Keratinocyte (primary cell): ENCODE measurements around the gene RBMS3. TPM values are rescaled to one million over a fixed set of nuclear protein-coding genes. Genes with fewer than 3 reads are reported as not detected.

Experiments used
- DNase-seq: peaks from one replicate; pipeline ENCODE4 v3.0.0-alpha.2; 2011; ENCODE audit warnings: low read depth, missing footprints, low spot score
- FAIRE-seq: peaks from 2 replicates; lab custom pipeline; 2011; peaks lifted over from hg19 to GRCh38; lab: Jason Lieb, UNC
- H2AFZ ChIP-seq: 2 replicates; pipeline ENCODE4 v1.6.0; 2012; ENCODE audit warnings: low read length, control low read depth, inconsistent platforms; ENCODE audit not compliant: control insufficient read depth
- H3K27ac ChIP-seq: 2 replicates; pipeline ENCODE4 v1.5.1; 2011; ENCODE audit warnings: low read length; ENCODE audit not compliant: control insufficient read depth, insufficient read depth
- H3K27me3 ChIP-seq: 3 replicates; pipeline ENCODE4 v1.6.0; 2011; ENCODE audit warnings: low read length; ENCODE audit not compliant: control insufficient read depth, insufficient read depth; ENCODE audit errors: extremely low read depth
- H3K36me3 ChIP-seq, 2 experiments: 2 replicates in 1 of 2; 3 replicates in 1 of 2; pipeline ENCODE4 v1.5.1; 2011; ENCODE audit warnings: low read length in 2 of 2, mild to moderate bottlenecking in 1 of 2; ENCODE audit not compliant: control insufficient read depth in 2 of 2, insufficient read depth in 2 of 2; ENCODE audit errors: extremely low read depth in 1 of 2
- H3K4me1 ChIP-seq: 3 replicates; pipeline ENCODE4 v1.5.1; 2011; ENCODE audit warnings: low read length; ENCODE audit not compliant: control insufficient read depth, insufficient read depth; ENCODE audit errors: extremely low read depth
- H3K4me2 ChIP-seq: 3 replicates; pipeline ENCODE4 v1.6.0; 2011; ENCODE audit warnings: low read depth, low read length; ENCODE audit not compliant: control insufficient read depth, insufficient read depth; ENCODE audit errors: extremely low read depth
- H3K4me3 ChIP-seq, 3 experiments: fragments of 200-600 bp in 1 of 3; sonication (generic) in 1 of 3; 2 replicates in 2 of 3; 3 replicates in 1 of 3; pipeline ENCODE4 v1.5.1; 2011 to 2016; ENCODE audit warnings: low read length in 3 of 3, mild to moderate bottlenecking in 3 of 3, control low read depth in 2 of 3, inconsistent platforms in 1 of 3, low read depth in 1 of 3, mixed read lengths in 1 of 3, mixed run types in 1 of 3, moderate library complexity in 1 of 3; ENCODE audit not compliant: control insufficient read depth in 2 of 3, insufficient read depth in 2 of 3; ENCODE audit errors: extremely low read depth in 1 of 3
- H3K79me2 ChIP-seq: 2 replicates; pipeline ENCODE4 v1.6.0; 2012; ENCODE audit warnings: low read length; ENCODE audit not compliant: control insufficient read depth, insufficient read depth
- H3K9ac ChIP-seq: 3 replicates; pipeline ENCODE4 v1.6.0; 2011; ENCODE audit warnings: low read length; ENCODE audit not compliant: control insufficient read depth, insufficient read depth; ENCODE audit errors: extremely low read depth
- H3K9me1 ChIP-seq: 3 replicates; pipeline ENCODE4 v1.6.0; 2011; ENCODE audit warnings: low read length; ENCODE audit not compliant: control insufficient read depth, insufficient read depth; ENCODE audit errors: extremely low read depth
- H3K9me3 ChIP-seq: 2 replicates; pipeline ENCODE4 v1.5.1; 2012; ENCODE audit warnings: low read depth, low read length; ENCODE audit not compliant: control insufficient read depth
- H4K20me1 ChIP-seq: 3 replicates; pipeline ENCODE4 v1.6.0; 2011; ENCODE audit warnings: low read length; ENCODE audit not compliant: control insufficient read depth, insufficient read depth; ENCODE audit errors: extremely low read depth
- EZH2 ChIP-seq: IDR thresholded peaks from one replicate; pipeline ENCODE4 v1.6.1; 2012; ENCODE audit warnings: inconsistent platforms, mild to moderate bottlenecking, low read length, moderate library complexity
- dilution Hi-C: fragments of 300-500 bp; cut with MboI; formaldehyde crosslinking; loops from one replicate; pipeline ENCODE4 v1.7.0; 2020; ENCODE audit warnings: low sequenced_read_pairs; ENCODE audit not compliant: extremely low pct_ligation_motif_present
- polyA plus RNA-seq, 5 experiments: library from polyadenylated mRNA; depleted of rRNA in 3 of 5; stranded (reverse) in 3 of 5; stranded (forward) in 1 of 5; unstranded in 1 of 5; fragments of >200 nt; gene quantifications; 1 replicate in 1 of 5; 2 replicates in 3 of 5; 3 replicates in 1 of 5; pipeline versions ENCODE4 v1.2.1 to v1.2.3, GENCODE V29; 2011 to 2012; ENCODE audit warnings: missing spikeins in 2 of 5, low read depth in 1 of 5, low replicate concordance in 1 of 5
- TF ChIP-seq, protein P1 (sequence below), 3 experiments: IDR thresholded peaks in 1 of 3; conservative IDR thresholded peaks in 1 of 3; optimal IDR thresholded peaks in 1 of 3; 2 replicates in 2 of 3; 3 replicates in 1 of 3; pipeline versions ENCODE3 to v1.5.1; 2011; ENCODE audit warnings: low read length in 3 of 3, mild to moderate bottlenecking in 3 of 3, moderate library complexity in 2 of 3, control low read depth in 1 of 3, inconsistent platforms in 1 of 3; ENCODE audit not compliant: insufficient read depth in 2 of 3; ENCODE audit errors: extremely low read depth in 1 of 3

Gene RBMS3
- polyA plus RNA-seq, 1 donor (not counting 4 experiments of a cell fraction or from before 2014, with no cell fraction given), result 2.3 TPM

DNA sequence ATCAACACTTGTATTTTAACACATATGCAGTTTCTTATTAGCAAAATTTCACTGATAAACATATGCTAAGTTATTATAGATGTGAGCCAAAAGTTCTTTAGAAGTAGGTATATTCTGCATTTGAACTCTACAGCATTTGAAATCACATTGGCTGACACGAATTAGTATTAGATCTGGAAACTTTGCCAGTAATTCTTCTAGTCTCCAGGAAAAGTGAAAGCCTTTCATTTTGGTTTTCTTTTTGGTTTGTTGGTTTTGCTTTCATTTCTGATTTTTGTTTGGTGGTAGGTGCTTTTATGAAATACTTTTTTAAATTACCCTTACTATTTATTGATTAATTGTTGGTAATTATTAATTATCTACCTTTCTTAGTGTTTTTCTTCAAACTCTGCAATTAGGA lies 72.9 kb downstream of the RBMS3 start:
- Histone ChIP-seq H3K27me3 (no peaks in the 10 kb centered on the region), H3K4me1 (no peaks in the 10 kb centered on the region), H3K4me2 (no peak overlapping the region), H3K9ac (no peak overlapping the region), H3K4me3 (no peak overlapping the region), H3K79me2 (no peaks in the 10 kb centered on the region), H2AFZ (no peak overlapping the region), H3K27ac (no peak overlapping the region), H3K9me3 (no peaks in the 10 kb centered on the region), H4K20me1 (no peaks in the 10 kb centered on the region), H3K9me1 (no peaks in the 10 kb centered on the region), H3K36me3 (no peaks in the 10 kb centered on the region)
- TF ChIP-seq, protein P1, sequence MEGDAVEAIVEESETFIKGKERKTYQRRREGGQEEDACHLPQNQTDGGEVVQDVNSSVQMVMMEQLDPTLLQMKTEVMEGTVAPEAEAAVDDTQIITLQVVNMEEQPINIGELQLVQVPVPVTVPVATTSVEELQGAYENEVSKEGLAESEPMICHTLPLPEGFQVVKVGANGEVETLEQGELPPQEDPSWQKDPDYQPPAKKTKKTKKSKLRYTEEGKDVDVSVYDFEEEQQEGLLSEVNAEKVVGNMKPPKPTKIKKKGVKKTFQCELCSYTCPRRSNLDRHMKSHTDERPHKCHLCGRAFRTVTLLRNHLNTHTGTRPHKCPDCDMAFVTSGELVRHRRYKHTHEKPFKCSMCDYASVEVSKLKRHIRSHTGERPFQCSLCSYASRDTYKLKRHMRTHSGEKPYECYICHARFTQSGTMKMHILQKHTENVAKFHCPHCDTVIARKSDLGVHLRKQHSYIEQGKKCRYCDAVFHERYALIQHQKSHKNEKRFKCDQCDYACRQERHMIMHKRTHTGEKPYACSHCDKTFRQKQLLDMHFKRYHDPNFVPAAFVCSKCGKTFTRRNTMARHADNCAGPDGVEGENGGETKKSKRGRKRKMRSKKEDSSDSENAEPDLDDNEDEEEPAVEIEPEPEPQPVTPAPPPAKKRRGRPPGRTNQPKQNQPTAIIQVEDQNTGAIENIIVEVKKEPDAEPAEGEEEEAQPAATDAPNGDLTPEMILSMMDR (optimal IDR thresholded peaks at IDR 0.05 in 1 of 3, IDR thresholded peaks at IDR 0.05 in 1 of 3, conservative IDR thresholded peaks at IDR 0.05 in 1 of 3; ENCODE audit: extremely low read depth in 1 of 3, insufficient read depth in 2 of 3, low read length in 3 of 3), result no peak
- no peak for TF ChIP-seq EZH2
- dilution Hi-C loops, result no loop called here
- no peak for DNase-seq
- FAIRE-seq, result no peak

DNA sequence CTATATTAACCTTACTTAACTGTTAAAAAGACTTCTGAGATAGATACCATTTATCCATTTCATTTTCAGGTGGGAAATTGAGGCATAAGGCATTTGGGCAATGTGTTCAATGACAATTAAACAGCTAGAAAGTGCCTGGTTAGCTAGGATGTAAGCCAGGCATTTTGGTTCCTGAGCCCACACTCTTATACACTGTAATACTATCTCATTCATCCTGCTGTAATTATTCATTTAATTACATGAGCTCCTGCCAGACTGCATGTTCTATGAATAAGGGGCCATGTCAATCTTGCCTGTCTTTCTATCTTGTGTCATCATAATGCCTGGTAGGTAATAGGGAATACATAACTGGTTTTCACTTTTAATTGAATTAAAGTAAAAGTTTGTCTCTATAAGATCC lies 74.0 kb downstream of the RBMS3 start:
- Histone ChIP-seq H3K9ac (no peak overlapping the region), H3K79me2 (no peaks in the 10 kb centered on the region), H3K27ac (no peak overlapping the region), H4K20me1 (no peaks in the 10 kb centered on the region), H3K9me3 (no peaks in the 10 kb centered on the region), H3K27me3 (no peaks in the 10 kb centered on the region), H3K4me1 (no peaks in the 10 kb centered on the region), H3K9me1 (no peaks in the 10 kb centered on the region), H3K4me3 (no peak overlapping the region), H2AFZ (no peak overlapping the region), H3K4me2 (no peak overlapping the region), H3K36me3 (no peaks in the 10 kb centered on the region)
- dilution Hi-C loops, result no loop called here
- DNase-seq (no peak), FAIRE-seq (no peak)
- TF ChIP-seq, protein P1 (optimal IDR thresholded peaks at IDR 0.05 in 1 of 3, IDR thresholded peaks at IDR 0.05 in 1 of 3, conservative IDR thresholded peaks at IDR 0.05 in 1 of 3; ENCODE audit: extremely low read depth in 1 of 3, insufficient read depth in 2 of 3, low read length in 3 of 3), result no peak
- TF ChIP-seq EZH2, result no peak
